ENCODE data around the gene GASK1A.

Gene GASK1A

GRCh38 chr3:42982645-42983412 is 3.7 kb downstream of the GASK1A start:
- DNase-seq (ENCODE audit: low read depth, low spot score), result no peak

- no peak for DNase-seq (ENCODE audit: low read depth, low spot score)
Observed at GRCh38 chr3:42983927-42984326, 4.8 kb downstream of the GASK1A start.

GRCh38 chr3:42984701-42985100 is 5.6 kb downstream of the GASK1A start:
- DNase-seq (ENCODE audit: low read depth, low spot score), result no peak

- DNase-seq (ENCODE audit: low read depth, low spot score), result no peak
Observed at GRCh38 chr3:42988097-42988496, 9.0 kb downstream of the GASK1A start.

GRCh38 chr3:42988566-42988965 is 9.5 kb downstream of the GASK1A start:
- no peak for DNase-seq (ENCODE audit: low read depth, low spot score)

- DNase-seq (ENCODE audit: low read depth, low spot score), result no peak
Observed at GRCh38 chr3:42991341-42992315, 12.5 kb downstream of the GASK1A start.

GRCh38 chr3:42994595-42994994 is 15.5 kb downstream of the GASK1A start:
- DNase-seq (ENCODE audit: low read depth, low spot score), result no peak

GRCh38 chr3:42996021-42996420 is 16.9 kb downstream of the GASK1A start:
- DNase-seq (ENCODE audit: low read depth, low spot score), result no peak

GRCh38 chr3:42996633-42997075 is 17.5 kb downstream of the GASK1A start:
- no peak for DNase-seq (ENCODE audit: low read depth, low spot score)

GRCh38 chr3:42999212-42999611 is 20.1 kb downstream of the GASK1A start:
- no peak for DNase-seq (ENCODE audit: low read depth, low spot score)

- no peak for DNase-seq (ENCODE audit: low read depth, low spot score)
Observed at GRCh38 chr3:42999632-43000031, 20.5 kb downstream of the GASK1A start.

GRCh38 chr3:43000387-43000786 is 21.3 kb downstream of the GASK1A start:
- DNase-seq (ENCODE audit: low read depth, low spot score), result no peak

GRCh38 chr3:43001094-43001553 is 22.0 kb downstream of the GASK1A start:
- DNase-seq (ENCODE audit: low read depth, low spot score), result no peak

GRCh38 chr3:43001556-43002121 is 22.5 kb downstream of the GASK1A start:
- no peak for DNase-seq (ENCODE audit: low read depth, low spot score)

- no peak for DNase-seq (ENCODE audit: low read depth, low spot score)
Observed at GRCh38 chr3:43004282-43004681, 25.2 kb downstream of the GASK1A start.

GRCh38 chr3:43005253-43005652 is 26.1 kb downstream of the GASK1A start:
- no peak for DNase-seq (ENCODE audit: low read depth, low spot score)

GRCh38 chr3:43005981-43006380 is 26.9 kb downstream of the GASK1A start:
- DNase-seq (ENCODE audit: low read depth, low spot score), result no peak

- DNase-seq (ENCODE audit: low read depth, low spot score), result no peak
Observed at GRCh38 chr3:43006825-43007224, 27.7 kb downstream of the GASK1A start.

GRCh38 chr3:43009547-43009946 is 30.4 kb downstream of the GASK1A start:
- no peak for DNase-seq (ENCODE audit: low read depth, low spot score)

- DNase-seq (ENCODE audit: low read depth, low spot score), result no peak
Observed at GRCh38 chr3:43010638-43011037, 31.5 kb downstream of the GASK1A start.

- no peak for DNase-seq (ENCODE audit: low read depth, low spot score)
Observed at GRCh38 chr3:43011638-43012037, 32.5 kb downstream of the GASK1A start.

GRCh38 chr3:43012174-43012573 is 33.1 kb downstream of the GASK1A start:
- DNase-seq (ENCODE audit: low read depth, low spot score), result no peak
